ENCODE results near the gene MARK4. TPM values are rescaled to one million over a fixed set of nuclear protein-coding genes. Genes with fewer than 3 reads are reported as not detected.

Gene MARK4
- total RNA-seq, 1 experiment from 2014 or later, result 49.4 TPM

DNA sequence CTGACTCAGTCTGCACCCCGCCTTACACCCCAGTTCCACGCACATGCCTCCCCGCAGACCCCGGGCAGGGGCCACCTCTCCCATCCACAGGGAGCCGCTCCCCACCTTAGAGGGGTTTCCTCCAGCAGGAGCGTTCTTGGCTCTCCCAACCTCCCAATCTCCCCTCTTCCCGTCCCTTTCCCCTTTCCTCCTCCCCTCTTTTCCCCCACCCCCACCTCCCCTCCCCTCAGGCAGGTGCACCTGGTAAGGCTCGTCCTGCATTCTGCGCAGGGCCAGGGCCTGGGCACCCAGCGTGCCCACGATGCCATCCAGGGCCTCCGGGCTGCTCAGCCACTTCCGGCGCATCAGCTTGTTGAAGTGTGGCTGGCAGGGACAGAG lies 33.1 kb upstream of the MARK4 start:
- no peak overlapping the region for H3K4me3 ChIP-seq
- no peaks in the 10 kb centered on the region for H4K20me1 ChIP-seq (ENCODE audit: insufficient read depth)
- no peak overlapping the region for H3K4me2 ChIP-seq
- H3K9me2 ChIP-seq (ENCODE audit: insufficient read depth), result no peaks in the 10 kb centered on the region
- intact Hi-C loops (cut with micrococcal nuclease; ENCODE audit: unreplicated experiment), result no loop called here
- ChIA-PET POLR2A (ENCODE audit: unreplicated experiment) (no interaction called here), CTCF (no interaction called here)
- no peaks in the 10 kb centered on the region for H3K79me2 ChIP-seq (ENCODE audit: low read depth)
- peaks cover 7% of the 10 kb centered on the region; the same call in 1 of the 2 replicates for H3F3A ChIP-seq (ENCODE audit: insufficient read depth, low read depth)
- DNase-seq, result no peak
- no peak for TF ChIP-seq EZH2 (IDR thresholded peaks at IDR 0.05; ENCODE audit: low read depth)
- TF ChIP-seq, protein P1, sequence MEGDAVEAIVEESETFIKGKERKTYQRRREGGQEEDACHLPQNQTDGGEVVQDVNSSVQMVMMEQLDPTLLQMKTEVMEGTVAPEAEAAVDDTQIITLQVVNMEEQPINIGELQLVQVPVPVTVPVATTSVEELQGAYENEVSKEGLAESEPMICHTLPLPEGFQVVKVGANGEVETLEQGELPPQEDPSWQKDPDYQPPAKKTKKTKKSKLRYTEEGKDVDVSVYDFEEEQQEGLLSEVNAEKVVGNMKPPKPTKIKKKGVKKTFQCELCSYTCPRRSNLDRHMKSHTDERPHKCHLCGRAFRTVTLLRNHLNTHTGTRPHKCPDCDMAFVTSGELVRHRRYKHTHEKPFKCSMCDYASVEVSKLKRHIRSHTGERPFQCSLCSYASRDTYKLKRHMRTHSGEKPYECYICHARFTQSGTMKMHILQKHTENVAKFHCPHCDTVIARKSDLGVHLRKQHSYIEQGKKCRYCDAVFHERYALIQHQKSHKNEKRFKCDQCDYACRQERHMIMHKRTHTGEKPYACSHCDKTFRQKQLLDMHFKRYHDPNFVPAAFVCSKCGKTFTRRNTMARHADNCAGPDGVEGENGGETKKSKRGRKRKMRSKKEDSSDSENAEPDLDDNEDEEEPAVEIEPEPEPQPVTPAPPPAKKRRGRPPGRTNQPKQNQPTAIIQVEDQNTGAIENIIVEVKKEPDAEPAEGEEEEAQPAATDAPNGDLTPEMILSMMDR (conservative IDR thresholded peaks at IDR 0.05), result no peak
- H3K4me1 ChIP-seq (replicated peaks; ENCODE audit: insufficient read depth), result no peaks in the 10 kb centered on the region
- no peaks in the 10 kb centered on the region for H3K9me3 ChIP-seq (ENCODE audit: insufficient read depth, low read depth)
- no peaks in the 10 kb centered on the region for H3K36me3 ChIP-seq (ENCODE audit: low read depth)
- H2AFZ ChIP-seq, result no peak overlapping the region
- H3K27ac ChIP-seq, result no peak overlapping the region
- peaks cover 15% of the 10 kb centered on the region for H3K27me3 ChIP-seq (ENCODE audit: insufficient read depth, low read depth)
- BruUV-seq (replicated peaks), result no TSS peak

- Histone ChIP-seq H3K4me2 (no peak overlapping the region), H3K4me1 (replicated peaks; ENCODE audit: insufficient read depth) (no peaks in the 10 kb centered on the region), H3K4me3 (no peak overlapping the region), H3F3A (ENCODE audit: insufficient read depth, low read depth) (peaks cover 7% of the 10 kb centered on the region; the same call in 1 of the 2 replicates), H3K79me2 (ENCODE audit: low read depth) (no peaks in the 10 kb centered on the region), H3K36me3 (ENCODE audit: low read depth) (no peaks in the 10 kb centered on the region), H3K9me2 (ENCODE audit: insufficient read depth) (no peaks in the 10 kb centered on the region), H2AFZ (no peak overlapping the region), H3K27me3 (ENCODE audit: insufficient read depth, low read depth) (peaks cover 17% of the 10 kb centered on the region), H4K20me1 (ENCODE audit: insufficient read depth) (no peaks in the 10 kb centered on the region), H3K27ac (no peak overlapping the region), H3K9me3 (ENCODE audit: insufficient read depth, low read depth) (no peaks in the 10 kb centered on the region)
- no peak for DNase-seq
- ChIA-PET POLR2A (ENCODE audit: unreplicated experiment) (no interaction called here), CTCF (interaction anchor here (0.5 kb wide), 1 partner anchor 9 kb away, joined by 7 read pairs; no protein-coding TSS in a partner anchor)
- intact Hi-C loops (cut with micrococcal nuclease; ENCODE audit: unreplicated experiment), result no loop called here
- TF ChIP-seq, protein P1 (conservative IDR thresholded peaks at IDR 0.05), result no peak
- no peak for TF ChIP-seq EZH2 (IDR thresholded peaks at IDR 0.05; ENCODE audit: low read depth)
- no TSS peak for BruUV-seq (replicated peaks)
Measured at GRCh38 chr19:45218426-45218825, 32.6 kb upstream of the MARK4 start.

GRCh38 chr19:45218911-45219743 lies 31.9 kb upstream of the MARK4 start:
- Histone ChIP-seq H3K9me2 (ENCODE audit: insufficient read depth) (no peaks in the 10 kb centered on the region), H3K9me3 (ENCODE audit: insufficient read depth, low read depth) (no peaks in the 10 kb centered on the region), H3K4me1 (replicated peaks; ENCODE audit: insufficient read depth) (no peaks in the 10 kb centered on the region), H3K27ac (no peak overlapping the region), H3K79me2 (ENCODE audit: low read depth) (no peaks in the 10 kb centered on the region), H3F3A (ENCODE audit: insufficient read depth, low read depth) (peaks cover 7% of the 10 kb centered on the region; the same call in 1 of the 2 replicates), H2AFZ (no peak overlapping the region), H4K20me1 (ENCODE audit: insufficient read depth) (no peaks in the 10 kb centered on the region), H3K4me3 (no peak overlapping the region), H3K4me2 (no peak overlapping the region), H3K27me3 (ENCODE audit: insufficient read depth, low read depth) (peaks cover 24% of the 10 kb centered on the region), H3K36me3 (ENCODE audit: low read depth) (no peaks in the 10 kb centered on the region)
- intact Hi-C loops (cut with micrococcal nuclease; ENCODE audit: unreplicated experiment), result no loop called here
- CTCF ChIA-PET, result interaction anchor here (0.5 kb wide), 1 partner anchor 8 kb away, joined by 7 read pairs; no protein-coding TSS in a partner anchor
- no TSS peak for BruUV-seq (replicated peaks)
- DNase-seq, result no peak
- TF ChIP-seq, protein P1 (conservative IDR thresholded peaks at IDR 0.05), result no peak
- TF ChIP-seq EZH2 (IDR thresholded peaks at IDR 0.05; ENCODE audit: low read depth), result no peak
- POLR2A ChIA-PET (ENCODE audit: unreplicated experiment), result no interaction called here
